Loucy (cell line): Measurements from ENCODE around the gene ACY1.

Source experiments
- CTCF ChIP-seq: fragments of 200-600 bp; sonication (generic); conservative IDR thresholded peaks from 2 replicates; pipeline ENCODE4 v1.5.1; 2014; ENCODE audit warnings: mild to moderate bottlenecking, antibody characterized with exemption, low read length
- EZH2phosphoT487 ChIP-seq: fragments of 200-600 bp; IDR thresholded peaks from 2 replicates; pipeline ENCODE4 v1.6.1; 2018; ENCODE audit warnings: antibody characterized with exemption, mild to moderate bottlenecking, moderate library complexity, borderline replicate concordance

GRCh38 chr3:51949121-51949520 lies 34.2 kb upstream of the ACY1 start:
- TF ChIP-seq CTCF (no peak), EZH2phosphoT487 (no peak)
